H9 (cell line): Measurements from ENCODE around the gene KCNQ2. TPM values are rescaled to one million over a fixed set of nuclear protein-coding genes. Genes with fewer than 3 reads are reported as not detected.

ENCODE experiments used
- DNase-seq: peaks from one replicate; pipeline ENCODE4 v3.0.0-alpha.2; 2017
- H2AFZ ChIP-seq: one replicate; pipeline ENCODE4 v1.6.1; 2013; ENCODE audit warnings: mild to moderate bottlenecking, low read length, control low read depth, moderate library complexity
- H2AK5ac ChIP-seq: 2 replicates; pipeline ENCODE4 v1.6.1; 2013; ENCODE audit warnings: low read length, control low read depth, mixed read lengths; ENCODE audit not compliant: insufficient read length
- H2BK120ac ChIP-seq: one replicate; pipeline ENCODE4 v1.6.1; 2013; ENCODE audit warnings: low read depth, mild to moderate bottlenecking, low read length, control low read depth, inconsistent platforms; ENCODE audit not compliant: poor library complexity, severe bottlenecking
- H2BK12ac ChIP-seq: 2 replicates; pipeline ENCODE4 v1.6.1; 2013; ENCODE audit warnings: low read length, control low read depth, mixed read lengths, low read depth; ENCODE audit not compliant: insufficient read length
- H2BK15ac ChIP-seq: 2 replicates; pipeline ENCODE4 v1.6.1; 2013; ENCODE audit warnings: low read depth, low read length, control low read depth
- H2BK20ac ChIP-seq: one replicate; pipeline ENCODE4 v1.6.1; 2013; ENCODE audit warnings: low read depth, mild to moderate bottlenecking, low read length, control low read depth, inconsistent platforms; ENCODE audit not compliant: poor library complexity, severe bottlenecking
- H2BK5ac ChIP-seq: 2 replicates; pipeline ENCODE4 v1.6.1; 2013; ENCODE audit warnings: low read length, control low read depth, mixed read lengths; ENCODE audit not compliant: insufficient read length
- H3K14ac ChIP-seq: 2 replicates; pipeline ENCODE4 v1.6.1; 2013; ENCODE audit warnings: low read length, control low read depth; ENCODE audit not compliant: insufficient read depth
- H3K18ac ChIP-seq: 2 replicates; pipeline ENCODE4 v1.6.1; 2013; ENCODE audit warnings: low read depth, mild to moderate bottlenecking, mixed read lengths, low read length, control low read depth; ENCODE audit not compliant: insufficient read length
- H3K23ac ChIP-seq: 2 replicates; pipeline ENCODE4 v1.6.1; 2013; ENCODE audit warnings: low read length, control low read depth, mixed read lengths, low read depth; ENCODE audit not compliant: insufficient read length
- H3K23me2 ChIP-seq: 2 replicates; pipeline ENCODE4 v1.6.1; 2013; ENCODE audit warnings: low read depth, mild to moderate bottlenecking, mixed read lengths, low read length, control low read depth; ENCODE audit not compliant: insufficient read length, poor library complexity, severe bottlenecking
- H3K27ac ChIP-seq: 2 replicates; pipeline ENCODE4 v1.5.1; 2013; ENCODE audit warnings: low read length, control low read depth, mixed read lengths, low read depth; ENCODE audit not compliant: insufficient read length
- H3K27me3 ChIP-seq: 2 replicates; pipeline ENCODE4 v1.6.1; 2013; ENCODE audit warnings: low read length, control low read depth, inconsistent platforms; ENCODE audit not compliant: insufficient read depth
- H3K4ac ChIP-seq: 2 replicates; pipeline ENCODE4 v1.6.1; 2013; ENCODE audit warnings: low read depth, mild to moderate bottlenecking, control low read depth, inconsistent platforms, low read length, moderate library complexity
- H3K4me1 ChIP-seq: 2 replicates; pipeline ENCODE4 v1.6.1; 2013; ENCODE audit warnings: low read length, control low read depth, inconsistent platforms; ENCODE audit not compliant: insufficient read depth
- H3K4me2 ChIP-seq: 2 replicates; pipeline ENCODE4 v1.6.1; 2013; ENCODE audit warnings: low read length, control low read depth, mixed read lengths; ENCODE audit not compliant: insufficient read length, insufficient read depth
- H3K56ac ChIP-seq: 2 replicates; pipeline ENCODE4 v1.6.1; 2013; ENCODE audit warnings: low read depth, mild to moderate bottlenecking, mixed read lengths, low read length, control low read depth; ENCODE audit not compliant: insufficient read length
- H3K79me1 ChIP-seq: 2 replicates; pipeline ENCODE4 v1.6.1; 2013; ENCODE audit warnings: low read depth, mild to moderate bottlenecking, moderate library complexity, low read length, control low read depth, inconsistent platforms; ENCODE audit not compliant: insufficient read depth, poor library complexity, severe bottlenecking
- H3K79me2 ChIP-seq: 2 replicates; pipeline ENCODE4 v1.6.1; 2013; ENCODE audit warnings: low read length, control low read depth, inconsistent platforms; ENCODE audit not compliant: insufficient read depth
- H3K9ac ChIP-seq: 2 replicates; pipeline ENCODE4 v1.6.1; 2013; ENCODE audit warnings: low read length, control low read depth, mixed read lengths; ENCODE audit not compliant: insufficient read length; ENCODE audit errors: extremely low read depth
- H3K9me3 ChIP-seq: one replicate; pipeline ENCODE4 v1.6.1; 2013; ENCODE audit warnings: low read depth, low read length, inconsistent platforms; ENCODE audit not compliant: control insufficient read depth
- H3T11ph ChIP-seq: one replicate; pipeline ENCODE4 v1.6.1; 2013; ENCODE audit warnings: mild to moderate bottlenecking, low read length, control low read depth, inconsistent platforms
- H4K20me1 ChIP-seq: one replicate; pipeline ENCODE4 v1.6.1; 2013; ENCODE audit not compliant: control insufficient read depth, insufficient read length, insufficient read depth
- H4K5ac ChIP-seq: 2 replicates; pipeline ENCODE4 v1.6.1; 2013; ENCODE audit warnings: low read depth, mild to moderate bottlenecking, mixed read lengths, low read length, control low read depth; ENCODE audit not compliant: insufficient read length
- H4K8ac ChIP-seq: replicated peaks from 2 replicates; pipeline ENCODE4 v1.6.1; 2013; ENCODE audit warnings: low read length, control low read depth, mixed read lengths, low read depth; ENCODE audit not compliant: insufficient read length
- H4K91ac ChIP-seq: 2 replicates; pipeline ENCODE4 v1.6.1; 2013; ENCODE audit warnings: low read depth, mild to moderate bottlenecking, moderate library complexity, mixed read lengths, low read length, control low read depth; ENCODE audit not compliant: insufficient read length
- H3K27ac Mint-ChIP-seq, 3 experiments: 2 replicates in 2 of 3; 3 replicates in 1 of 3; pipeline ENCODE4 v1.8.0; 2020 to 2021; ENCODE audit warnings: mixed read lengths in 3 of 3, mild to moderate bottlenecking in 1 of 3, moderate library complexity in 1 of 3
- H3K27me3 Mint-ChIP-seq: 2 replicates; pipeline ENCODE4 v1.8.0; 2021; ENCODE audit warnings: low read depth, mild to moderate bottlenecking, moderate library complexity, mixed read lengths
- H3K36me3 Mint-ChIP-seq, 3 experiments: 2 replicates in 2 of 3; 3 replicates in 1 of 3; pipeline ENCODE4 v1.8.0; 2020 to 2021; ENCODE audit warnings: low read depth in 3 of 3, mixed read lengths in 3 of 3; ENCODE audit not compliant: insufficient read depth in 1 of 3
- H3K4me1 Mint-ChIP-seq, 2 experiments: 2 replicates each; pipeline ENCODE4 v1.8.0; 2020; ENCODE audit warnings: mixed read lengths in 2 of 2
- H3K4me3 Mint-ChIP-seq, 2 experiments: 2 replicates in 1 of 2; 3 replicates in 1 of 2; pipeline ENCODE4 v1.8.0; 2020 to 2021; ENCODE audit warnings: mild to moderate bottlenecking in 2 of 2, mixed read lengths in 2 of 2, moderate library complexity in 1 of 2
- H3K9me3 Mint-ChIP-seq, 2 experiments: 2 replicates in 1 of 2; 3 replicates in 1 of 2; pipeline ENCODE4 v1.8.0; 2020; ENCODE audit warnings: mild to moderate bottlenecking in 2 of 2, mixed read lengths in 2 of 2, moderate library complexity in 1 of 2
- CTCF ChIP-seq: fragments of 200-600 bp; sonication (generic); conservative IDR thresholded peaks from 3 replicates; pipeline ENCODE4 v1.8.0; 2021; ENCODE audit warnings: antibody characterized with exemption, mild to moderate bottlenecking
- WGBS: extraction: QIAGEN DNeasy Blood & Tissue Kit; methylation state at CpG from one replicate; pipeline ENCODE4 v1.1.7; 2013; ENCODE audit warnings: missing lambda C conversion rate, low lambda C conversion rate, mixed read lengths; ENCODE audit not compliant: insufficient read length; ENCODE audit errors: extremely low coverage; 5-methylcytosine and 5-hydroxymethylcytosine counted together
- total RNA-seq: library from RNA; stranded (reverse); gene quantifications from 2 replicates; pipeline ENCODE4 v1.2.1, GENCODE V29; 2021

KCNQ2 gene
- total RNA-seq, 1 experiment from 2014 or later, result 69.2 TPM

- Histone ChIP-seq H2AFZ (no peak overlapping the region), H3K23ac (no peak overlapping the region), H3K9me3 (no peaks in the 10 kb centered on the region), H3K4ac (no peak overlapping the region), H2BK15ac (no peak overlapping the region), H3K4me2 (no peak overlapping the region), H3T11ph (no peak overlapping the region), H3K4me1 (peaks cover 2% of the 10 kb centered on the region; the same call in 1 of the 2 replicates), H3K79me1 (no peaks in the 10 kb centered on the region), H3K27ac (no peak overlapping the region), H2BK5ac (no peak overlapping the region), H4K8ac (no peak overlapping the region), H3K56ac (no peak overlapping the region), H3K23me2 (no peaks in the 10 kb centered on the region), H3K9ac (no peak overlapping the region), H3K27me3 (no peaks in the 10 kb centered on the region), H4K20me1 (peaks cover 6% of the 10 kb centered on the region), H3K14ac (no peak overlapping the region), H3K79me2 (no peaks in the 10 kb centered on the region; the same call in 1 of the 2 replicates), H4K5ac (no peak overlapping the region), H2BK12ac (no peak overlapping the region), H2AK5ac (no peak overlapping the region), H2BK20ac (no peak overlapping the region), H3K18ac (no peak overlapping the region), H4K91ac (no peak overlapping the region), H2BK120ac (no peak overlapping the region)
- no peak overlapping the region for H3K4me3 Mint-ChIP-seq
- no peak for DNase-seq
- H3K27me3 Mint-ChIP-seq, result no peaks in the 10 kb centered on the region
- H3K36me3 Mint-ChIP-seq, result peaks cover 5 to 15% (median 9%) of the 10 kb centered on the region in 3 experiments
- no CpG with 5 or more reads among the region's 24 CpGs for WGBS
- TF ChIP-seq CTCF, result no peak
- peaks cover 10 to 35% of the 10 kb centered on the region in 2 experiments for H3K4me1 Mint-ChIP-seq
- no peak overlapping the region for H3K27ac Mint-ChIP-seq
- H3K9me3 Mint-ChIP-seq, result peaks cover 9 to 11% of the 10 kb centered on the region in 2 experiments; a peak in 3 of 5 replicates
Measured at GRCh38 chr20:63444548-63444947, 27.9 kb downstream of the KCNQ2 start.
